Fibroblast of skin of left quadriceps (primary cell): ENCODE results near the gene EXO5.
"Not testable (repeated sequence)": the region's sequence is repeated elsewhere in the genome, so short reads cannot be mapped to it uniquely, and the experiment has no call there.

Source experiments
- DNase-seq, 2 experiments: peaks; one replicate each; pipeline ENCODE4 v3.0.0-alpha.2; 2013; ENCODE audit warnings: low read depth in 2 of 2

The EXO5 gene

GRCh38 chr1:40553017-40553416 is 44.5 kb downstream of the EXO5 start:
- no peak for DNase-seq

- not testable (repeated sequence) for DNase-seq
Measured at GRCh38 chr1:40554807-40555206, 46.2 kb downstream of the EXO5 start.

- no peak for DNase-seq
Measured at GRCh38 chr1:40556121-40556520, 47.6 kb downstream of the EXO5 start.

GRCh38 chr1:40558241-40558640 is 49.7 kb downstream of the EXO5 start:
- not testable (repeated sequence) for DNase-seq

- no peak for DNase-seq
Measured at GRCh38 chr1:40562185-40562584, 53.6 kb downstream of the EXO5 start.

GRCh38 chr1:40563266-40563665 is 54.7 kb downstream of the EXO5 start:
- DNase-seq: no peak

- no peak for DNase-seq
Measured at GRCh38 chr1:40564506-40564905, 55.9 kb downstream of the EXO5 start.

GRCh38 chr1:40564913-40565312 is 56.3 kb downstream of the EXO5 start:
- no peak for DNase-seq
